Esophagus mucosa (tissue), 1 donor: Measurements from ENCODE around the gene NRTN. TPM values are rescaled to one million over a fixed set of nuclear protein-coding genes. Genes with fewer than 3 reads are reported as not detected.

ENCODE experiments used
- ATAC-seq: fragments of 200-7000 bp; cut with Tn5 transposase; one replicate; pipeline ENCODE4 v1.9.1; 2020
- total RNA-seq: library from RNA; stranded (reverse); gene quantifications from one replicate; pipeline ENCODE4 v1.2.4, GENCODE V29; 2023
- donor health status: DM: yes; HTN: yes; CAD: no.

Gene NRTN
- total RNA-seq, 1 donor from 2014 or later = 2.7 TPM

GRCh38 chr19:5790559-5791520, 14.0 kb upstream of the NRTN start, which contains the start of gene DUS3L:
Gene DUS3L, minus strand, starts transcription at chr19:5791163. Its CDS starts 22 bp downstream, at chr19:5791141.
- peak; percentile 92 for ATAC-seq

- no peak for ATAC-seq
Observed at GRCh38 chr19:5792224-5792623, 12.6 kb upstream of the NRTN start.

- no peak for ATAC-seq
Observed at GRCh38 chr19:5793188-5793587, 11.7 kb upstream of the NRTN start.

- no peak for ATAC-seq
Observed at GRCh38 chr19:5795382-5795919, 9.4 kb upstream of the NRTN start.

- no peak for ATAC-seq
Observed at GRCh38 chr19:5798244-5798643, 6.6 kb upstream of the NRTN start.

- ATAC-seq = peak; percentile 0
Observed at GRCh38 chr19:5799247-5800241, 5.3 kb upstream of the NRTN start.

- ATAC-seq = no peak
Observed at GRCh38 chr19:5800361-5801270, 4.3 kb upstream of the NRTN start.

- ATAC-seq = no peak
Observed at GRCh38 chr19:5801796-5802619, 2.9 kb upstream of the NRTN start.

GRCh38 chr19:5803441-5803751, 1.5 kb upstream of the NRTN start:
- no peak for ATAC-seq

- ATAC-seq = peak; percentile 72
Observed at GRCh38 chr19:5803752-5804515, 933 bp upstream of the NRTN start.

- ATAC-seq = peak; percentile 14
Observed at GRCh38 chr19:5805462-5806132, 730 bp downstream of the NRTN start.

GRCh38 chr19:5806133-5806489, 1.2 kb downstream of the NRTN start:
- ATAC-seq = no peak

- no peak for ATAC-seq
Observed at GRCh38 chr19:5806905-5807304, 2.0 kb downstream of the NRTN start.

GRCh38 chr19:5808120-5808816, 3.4 kb downstream of the NRTN start:
- no peak for ATAC-seq

- no peak for ATAC-seq
Observed at GRCh38 chr19:5809053-5809452, 4.2 kb downstream of the NRTN start.

- no peak for ATAC-seq
Observed at GRCh38 chr19:5809469-5809868, 4.6 kb downstream of the NRTN start.

GRCh38 chr19:5811117-5811516, 6.2 kb downstream of the NRTN start:
- no peak for ATAC-seq

- peak; percentile 61 for ATAC-seq
Observed at GRCh38 chr19:5814123-5814851, 9.4 kb downstream of the NRTN start.
